Breast epithelium (tissue), 4 donors: ENCODE data around the gene TMOD3. TPM values are rescaled to one million over a fixed set of nuclear protein-coding genes. Genes with fewer than 3 reads are reported as not detected.

Experiments used
- DNase-seq, 2 donors: peaks; one replicate each; pipeline ENCODE4 v3.0.0-alpha.2; 2019; ENCODE audit warnings: low spot score in 2 of 2
- H3K27ac ChIP-seq, 2 donors: fragments of 200-600 bp; sonication (generic) in 1 of 2; one replicate each; pipeline ENCODE4 v1.5.1; 2016 to 2019; ENCODE audit warnings: mild to moderate bottlenecking in 1 of 2
- H3K27me3 ChIP-seq, 2 donors: fragments of 200-600 bp; sonication (generic) in 1 of 2; one replicate each; pipeline versions ENCODE4 v1.5.1 to v1.6.0; 2017 to 2019; ENCODE audit warnings: control low read depth in 1 of 2, mild to moderate bottlenecking in 1 of 2
- H3K36me3 ChIP-seq: fragments of 200-600 bp; one replicate; pipeline ENCODE4 v1.5.1; 2019
- H3K4me1 ChIP-seq, 2 donors: fragments of 200-600 bp; sonication (generic); one replicate each; pipeline ENCODE4 v1.5.1; 2016 to 2019; ENCODE audit warnings: control low read depth in 1 of 2
- H3K4me3 ChIP-seq, 3 donors: fragments of 200-600 bp; sonication (generic); 1 replicate in 2 of 3; 2 replicates in 1 of 3; pipeline ENCODE4 v1.5.1; 2016 to 2019; ENCODE audit warnings: mild to moderate bottlenecking in 3 of 3, moderate library complexity in 2 of 3
- H3K9me3 ChIP-seq, 2 donors: fragments of 200-600 bp; sonication (generic) in 1 of 2; one replicate each; pipeline ENCODE4 v1.5.1; 2016 to 2019; ENCODE audit warnings: control low read depth in 1 of 2
- CTCF ChIP-seq, 3 donors: fragments of 450-650 bp; IDR thresholded peaks; one replicate each; pipeline ENCODE4 v1.5.1; 2016 to 2017; ENCODE audit warnings: antibody characterized with exemption in 3 of 3, mild to moderate bottlenecking in 3 of 3, moderate library complexity in 3 of 3
- POLR2A ChIP-seq: fragments of 450-650 bp; IDR thresholded peaks from one replicate; pipeline ENCODE4 v1.6.1; 2016; ENCODE audit warnings: antibody characterized with exemption, mild to moderate bottlenecking, moderate library complexity
- POLR2AphosphoS5 ChIP-seq, 3 donors: sonication (generic); formaldehyde crosslinking; IDR thresholded peaks; one replicate each; pipeline ENCODE4 v1.6.1; 2017; ENCODE audit warnings: antibody characterized with exemption in 3 of 3
- intact Hi-C: fragments of 100-400 bp; cut with DNase I; formaldehyde crosslinking; loops from one replicate; pipeline ENCODE4 v1.15.1; 2023; ENCODE audit warnings: low total_unique reads
- total RNA-seq, 3 donors: library from RNA; depleted of rRNA; stranded (reverse); fragments of >200 nt; gene quantifications; one replicate each; pipeline ENCODE4 v1.1.0, GENCODE V29; 2016

The TMOD3 gene
- total RNA-seq, 3 donors from 2014 or later, result 24.9 to 31.4 (median 27.5) TPM

GRCh38 chr15:51841406-51842040 is 12.1 kb downstream of the TMOD3 start:
- no peaks in the 10 kb centered on the region for H3K36me3 ChIP-seq
- intact Hi-C loops, result no loop called here
- no peak overlapping the region for H3K27ac ChIP-seq
- no peak overlapping the region for H3K4me3 ChIP-seq
- no peaks in the 10 kb centered on the region for H3K27me3 ChIP-seq
- TF ChIP-seq POLR2A (no peak), CTCF (IDR thresholded peaks at IDR 0.05) (no peak), POLR2AphosphoS5 (IDR thresholded peaks at IDR 0.05) (no peak)
- H3K4me1 ChIP-seq, result no peaks in the 10 kb centered on the region
- H3K9me3 ChIP-seq, result no peaks in the 10 kb centered on the region
- DNase-seq, result no peak

- H3K4me1 ChIP-seq, result no peaks in the 10 kb centered on the region
- no peak for DNase-seq
- H3K4me3 ChIP-seq, result no peak overlapping the region
- H3K9me3 ChIP-seq, result no peaks in the 10 kb centered on the region
- no peaks in the 10 kb centered on the region for H3K36me3 ChIP-seq
- intact Hi-C loops, result no loop called here
- H3K27me3 ChIP-seq, result no peaks in the 10 kb centered on the region
- H3K27ac ChIP-seq, result no peak overlapping the region
- TF ChIP-seq CTCF (IDR thresholded peaks at IDR 0.05) (no peak), POLR2AphosphoS5 (IDR thresholded peaks at IDR 0.05) (no peak), POLR2A (no peak)
Measured at GRCh38 chr15:51842265-51842664, 12.8 kb downstream of the TMOD3 start.

- H3K27ac ChIP-seq, result peak overlapping the region in 1 of 2 donors; percentile 13
- no peak overlapping the region for H3K4me3 ChIP-seq
- TF ChIP-seq POLR2A (no peak), POLR2AphosphoS5 (IDR thresholded peaks at IDR 0.05) (no peak), CTCF (IDR thresholded peaks at IDR 0.05) (no peak)
- DNase-seq, result no peak
- no peaks in the 10 kb centered on the region for H3K9me3 ChIP-seq
- intact Hi-C loops, result no loop called here
- H3K27me3 ChIP-seq, result no peaks in the 10 kb centered on the region
- H3K36me3 ChIP-seq, result no peaks in the 10 kb centered on the region
- no peaks in the 10 kb centered on the region for H3K4me1 ChIP-seq
Measured at GRCh38 chr15:51842852-51843737, 13.6 kb downstream of the TMOD3 start.

GRCh38 chr15:51844747-51845426 is 15.4 kb downstream of the TMOD3 start:
- Histone ChIP-seq H3K4me3 (no peak overlapping the region), H3K27ac (peak overlapping the region in 1 of 2 donors; percentile 8), H3K36me3 (no peaks in the 10 kb centered on the region), H3K4me1 (no peaks in the 10 kb centered on the region), H3K9me3 (no peaks in the 10 kb centered on the region), H3K27me3 (no peaks in the 10 kb centered on the region)
- intact Hi-C loops, result no loop called here
- DNase-seq, result no peak
- TF ChIP-seq POLR2A (no peak), CTCF (IDR thresholded peaks at IDR 0.05) (no peak), POLR2AphosphoS5 (IDR thresholded peaks at IDR 0.05) (no peak)
